HG02970 (cell line): ENCODE measurements around the gene CD4.
"Not testable (repeated sequence)": the region's sequence is repeated elsewhere in the genome, so short reads cannot be mapped to it uniquely, and the experiment has no call there.

Experiments
- ATAC-seq: cut with Tn5 transposase; IDR thresholded peaks from one replicate; pipeline ENCODE4 v1.9.1; 2021; ENCODE audit warnings: mild to moderate bottlenecking, moderate library complexity, moderate number of reproducible peaks; ENCODE audit not compliant: unreplicated experiment, low FRiP score

CD4 gene

DNA sequence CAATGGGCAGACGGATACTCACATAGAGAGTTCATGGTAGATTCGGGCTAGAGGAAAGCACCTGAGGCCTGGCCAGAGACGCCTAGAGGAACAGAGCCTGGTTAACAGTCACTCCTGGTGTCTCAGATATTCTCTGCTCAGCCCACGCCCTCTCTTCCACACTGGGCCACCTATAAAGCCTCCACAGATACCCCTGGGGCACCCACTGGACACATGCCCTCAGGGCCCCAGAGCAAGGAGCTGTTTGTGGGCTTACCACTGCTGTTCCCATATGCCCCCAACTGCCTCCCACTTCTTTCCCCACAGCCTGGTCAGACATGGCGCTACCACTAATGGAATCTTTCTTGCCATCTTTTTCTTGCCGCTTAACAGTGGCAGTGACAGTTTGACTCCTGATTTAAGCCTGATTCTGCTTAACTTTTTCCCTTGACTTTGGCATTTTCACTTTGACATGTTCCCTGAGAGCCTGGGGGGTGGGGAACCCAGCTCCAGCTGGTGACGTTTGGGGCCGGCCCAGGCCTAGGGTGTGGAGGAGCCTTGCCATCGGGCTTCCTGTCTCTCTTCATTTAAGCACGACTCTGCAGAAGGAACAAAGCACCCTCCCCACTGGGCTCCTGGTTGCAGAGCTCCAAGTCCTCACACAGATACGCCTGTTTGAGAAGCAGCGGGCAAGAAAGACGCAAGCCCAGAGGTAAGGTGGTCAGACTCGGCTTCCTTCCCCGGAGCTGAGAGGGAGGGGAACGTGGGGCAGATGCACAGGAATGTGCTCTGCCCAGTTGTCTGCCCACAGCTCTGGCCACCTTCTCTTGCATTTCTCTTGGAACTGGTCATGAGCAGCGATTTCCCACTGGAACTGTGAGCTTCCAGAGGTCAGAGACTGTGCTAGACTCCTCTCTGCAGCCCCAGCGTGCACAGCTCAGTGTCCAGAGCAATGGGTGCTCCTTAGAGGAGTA, at the start of gene CD4:
CD4 (plus strand) TSS at position 557 of the 953 bp plus-strand sequence. CDS start 10,611 bp downstream, outside the sequence.
- no peak for ATAC-seq

DNA sequence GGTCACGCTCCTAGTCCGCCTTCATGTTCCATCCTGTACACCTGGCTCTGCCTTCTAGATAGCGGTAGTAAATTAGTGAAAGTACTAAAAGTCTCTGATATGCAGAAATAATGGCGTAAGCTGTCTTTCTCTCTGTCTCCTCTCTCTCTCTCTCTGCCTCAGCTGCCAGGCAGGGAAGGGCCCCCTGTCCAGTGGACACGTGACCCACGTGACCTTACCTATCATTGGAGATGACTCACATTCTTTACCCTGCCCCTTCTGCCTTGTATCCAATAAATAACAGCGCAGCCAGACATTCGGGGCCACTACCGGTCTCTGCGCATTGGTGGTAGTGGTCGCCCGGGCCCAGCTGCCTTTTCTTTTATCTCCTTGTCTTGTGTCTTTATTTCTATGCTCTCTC, 47.2 kb upstream of the CD4 start:
- not testable (repeated sequence) for ATAC-seq

DNA sequence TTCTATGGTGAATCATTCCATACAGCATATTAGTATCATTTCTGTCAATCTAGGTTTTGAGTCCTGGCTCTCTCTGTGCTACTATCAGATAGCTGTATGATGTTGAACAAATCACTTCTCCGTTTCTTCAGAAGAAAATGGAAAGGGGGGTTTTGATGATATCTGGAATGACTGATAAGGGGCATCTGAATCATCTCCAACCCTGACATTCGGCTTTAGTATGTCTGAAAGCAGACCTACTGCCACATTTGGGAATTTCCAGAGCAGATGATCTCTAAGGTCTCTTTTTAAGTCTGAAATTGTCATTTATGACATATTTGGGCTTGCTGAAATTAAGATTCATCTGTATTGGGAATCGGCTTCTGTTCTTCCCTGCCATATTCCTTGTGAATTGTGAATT, 46.5 kb upstream of the CD4 start:
- no peak for ATAC-seq

DNA sequence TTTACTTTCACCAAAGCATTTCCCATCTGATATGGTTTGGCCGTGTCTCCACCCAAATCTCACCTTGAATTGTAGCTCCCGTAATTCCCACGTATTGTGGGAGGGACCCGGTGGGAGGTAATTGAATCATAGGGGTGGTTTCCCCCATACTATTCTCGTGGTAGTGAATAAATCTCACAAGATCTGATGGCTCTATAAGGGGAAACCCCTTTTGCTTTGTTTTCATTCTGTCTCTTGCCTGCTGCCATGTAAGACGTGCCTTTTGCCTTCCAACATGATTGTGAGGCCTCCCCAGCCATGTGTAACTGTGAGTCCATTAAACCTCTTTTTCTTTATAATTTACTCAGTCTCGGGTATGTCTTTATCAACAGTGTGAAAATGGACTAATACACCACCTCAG, 46.0 kb upstream of the CD4 start:
- ATAC-seq = not testable (repeated sequence)

DNA sequence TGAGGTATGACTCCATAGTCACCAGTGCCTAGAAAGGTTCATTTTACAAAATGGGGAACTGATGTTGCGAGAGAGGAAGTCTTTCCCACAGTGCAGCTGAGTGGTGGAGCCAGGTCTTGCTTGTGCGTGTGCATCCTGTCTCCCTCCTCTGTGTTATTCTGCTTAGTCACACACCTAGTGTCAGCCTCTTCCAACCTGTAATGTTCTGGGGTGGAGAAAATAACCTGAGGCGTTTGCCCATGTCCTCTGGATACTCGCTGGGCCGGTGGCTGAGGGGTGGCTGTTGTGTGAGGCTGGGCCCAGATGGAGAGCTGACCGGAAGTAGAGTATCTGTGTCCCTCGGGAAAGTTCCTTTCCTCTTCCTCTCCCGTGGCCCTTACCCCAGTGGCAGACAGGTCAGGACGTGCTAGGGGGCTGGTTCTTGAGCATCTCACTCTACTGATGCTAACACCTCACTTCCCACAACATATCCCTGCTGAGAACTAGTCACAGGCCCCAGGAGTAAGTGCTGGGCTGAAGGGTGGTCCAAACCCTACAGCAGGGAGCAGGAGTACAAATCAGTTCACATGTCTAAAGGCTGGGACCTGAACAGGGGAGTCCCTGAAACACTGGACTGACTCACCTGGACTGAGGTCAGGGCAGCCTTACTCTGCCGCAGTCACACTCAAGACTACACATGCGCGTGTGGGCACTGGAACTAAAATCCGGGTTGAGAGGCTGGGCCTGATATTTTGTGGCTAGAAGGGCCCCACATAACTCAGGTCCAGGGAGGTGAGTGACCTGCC, 43.4 kb upstream of the CD4 start:
- no peak for ATAC-seq

DNA sequence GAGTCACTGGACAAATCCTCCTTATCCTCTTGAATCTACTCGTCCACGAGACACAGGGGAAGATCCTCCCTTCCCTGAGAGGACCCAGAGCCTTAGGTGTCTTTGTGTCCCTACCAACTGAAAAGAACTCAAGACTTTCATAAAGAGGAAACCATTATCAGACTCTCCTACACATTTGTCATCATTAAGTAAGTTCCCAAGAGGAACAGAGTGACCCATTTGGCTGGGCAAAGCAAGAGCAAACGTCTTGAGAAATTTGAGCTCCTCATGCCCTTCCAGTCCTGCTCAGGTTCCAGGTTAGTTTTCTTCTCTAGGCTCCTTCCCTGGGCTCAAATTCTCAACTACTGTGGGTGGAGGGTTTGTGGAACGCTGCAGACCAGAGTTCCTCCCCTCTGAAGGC, 42.1 kb upstream of the CD4 start:
- ATAC-seq = no peak

DNA sequence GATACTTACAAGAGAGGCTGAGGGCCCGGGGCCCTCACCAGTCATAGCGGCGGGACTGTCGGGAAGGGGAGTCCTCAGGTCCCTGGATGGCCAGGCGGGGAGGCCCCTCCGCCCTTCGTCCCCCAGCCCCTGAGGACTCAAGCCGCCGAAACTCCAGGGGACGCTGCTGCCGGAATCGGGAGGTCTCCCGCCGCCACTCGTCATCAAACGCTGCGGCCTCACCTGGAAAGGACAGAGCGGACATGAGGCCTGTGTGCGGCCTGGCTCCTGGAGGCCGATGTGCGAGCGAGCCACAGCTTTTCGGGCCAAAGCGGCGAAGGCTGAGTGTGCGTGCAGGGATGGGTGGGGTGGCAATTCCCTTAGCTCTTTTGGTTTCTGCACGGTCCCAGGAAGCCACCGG, 40.6 kb upstream of the CD4 start:
- ATAC-seq = no peak

DNA sequence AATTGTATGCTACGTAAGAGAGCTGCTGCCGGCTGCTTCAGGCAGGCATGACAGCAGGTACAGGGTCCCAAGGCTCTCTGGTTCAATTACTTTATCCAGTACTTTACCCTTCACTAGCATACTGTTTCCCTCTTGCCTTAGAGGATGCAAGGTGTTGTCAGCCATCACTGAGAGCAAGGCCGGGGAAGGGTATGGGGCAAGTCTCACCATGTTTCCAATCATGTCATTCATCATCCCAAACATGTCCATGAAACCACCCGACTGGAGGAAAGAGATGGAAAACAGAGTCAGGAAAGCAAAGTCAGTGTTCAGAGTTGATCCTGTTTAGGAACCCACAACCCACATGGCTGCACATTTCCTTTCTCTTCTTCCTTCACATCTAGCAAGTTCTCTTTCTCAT, 38.8 kb upstream of the CD4 start:
- no peak for ATAC-seq

DNA sequence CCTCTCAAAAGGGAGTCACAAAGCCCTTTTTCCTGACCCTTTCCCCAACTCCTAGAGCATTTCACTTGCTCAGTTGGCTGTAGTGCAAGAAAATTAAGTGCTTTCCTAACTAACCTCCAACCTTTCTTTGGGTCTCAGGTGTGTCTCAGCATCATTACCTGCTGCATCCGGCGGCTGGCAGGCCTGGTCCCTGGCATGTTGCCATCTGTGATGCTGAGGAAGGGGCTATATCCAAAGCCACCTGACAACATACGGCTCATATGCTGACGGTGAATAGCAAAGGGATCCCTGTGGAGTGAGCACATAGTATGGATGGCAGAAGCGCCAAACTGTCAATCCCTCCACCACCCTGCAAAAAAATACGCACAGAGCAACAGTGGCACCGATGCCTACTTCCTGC, 37.6 kb upstream of the CD4 start:
- ATAC-seq = no peak

DNA sequence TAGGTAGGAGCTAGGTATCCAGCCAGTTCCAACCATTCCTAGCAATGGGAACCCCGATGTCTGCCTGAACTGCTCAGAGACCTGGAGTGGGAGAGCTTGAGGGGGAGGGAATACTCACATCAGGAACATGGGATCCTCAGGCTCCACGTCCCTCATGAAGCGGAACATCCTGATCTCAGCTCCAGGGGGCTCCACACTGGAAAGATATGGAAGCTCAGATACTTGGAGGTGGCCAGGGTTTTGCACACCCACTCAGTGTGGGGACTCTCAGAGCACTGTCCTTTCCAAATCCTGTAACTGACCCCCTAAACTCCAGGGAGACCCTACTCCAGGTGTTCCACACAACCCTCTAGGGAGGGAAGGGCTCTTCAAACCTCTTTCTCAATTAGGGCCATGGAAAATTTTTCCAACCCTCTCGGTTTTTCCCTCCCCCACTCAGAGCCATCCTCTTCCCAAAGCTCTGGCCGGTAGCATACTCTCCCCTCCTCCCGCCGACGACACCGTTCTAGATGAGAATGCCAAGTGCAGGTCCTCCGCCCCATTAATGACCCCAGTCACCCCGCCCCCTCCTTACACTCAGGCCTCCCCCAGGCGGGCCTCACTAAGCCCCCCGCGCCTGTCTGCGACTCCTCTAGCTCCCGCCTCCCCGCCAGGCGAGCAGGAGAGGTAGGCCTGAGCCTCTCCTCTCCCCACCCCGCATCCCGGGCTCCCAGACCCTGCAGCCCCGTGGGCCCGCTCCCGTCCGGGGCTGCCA, 37.0 kb upstream of the CD4 start:
- no peak for ATAC-seq

DNA sequence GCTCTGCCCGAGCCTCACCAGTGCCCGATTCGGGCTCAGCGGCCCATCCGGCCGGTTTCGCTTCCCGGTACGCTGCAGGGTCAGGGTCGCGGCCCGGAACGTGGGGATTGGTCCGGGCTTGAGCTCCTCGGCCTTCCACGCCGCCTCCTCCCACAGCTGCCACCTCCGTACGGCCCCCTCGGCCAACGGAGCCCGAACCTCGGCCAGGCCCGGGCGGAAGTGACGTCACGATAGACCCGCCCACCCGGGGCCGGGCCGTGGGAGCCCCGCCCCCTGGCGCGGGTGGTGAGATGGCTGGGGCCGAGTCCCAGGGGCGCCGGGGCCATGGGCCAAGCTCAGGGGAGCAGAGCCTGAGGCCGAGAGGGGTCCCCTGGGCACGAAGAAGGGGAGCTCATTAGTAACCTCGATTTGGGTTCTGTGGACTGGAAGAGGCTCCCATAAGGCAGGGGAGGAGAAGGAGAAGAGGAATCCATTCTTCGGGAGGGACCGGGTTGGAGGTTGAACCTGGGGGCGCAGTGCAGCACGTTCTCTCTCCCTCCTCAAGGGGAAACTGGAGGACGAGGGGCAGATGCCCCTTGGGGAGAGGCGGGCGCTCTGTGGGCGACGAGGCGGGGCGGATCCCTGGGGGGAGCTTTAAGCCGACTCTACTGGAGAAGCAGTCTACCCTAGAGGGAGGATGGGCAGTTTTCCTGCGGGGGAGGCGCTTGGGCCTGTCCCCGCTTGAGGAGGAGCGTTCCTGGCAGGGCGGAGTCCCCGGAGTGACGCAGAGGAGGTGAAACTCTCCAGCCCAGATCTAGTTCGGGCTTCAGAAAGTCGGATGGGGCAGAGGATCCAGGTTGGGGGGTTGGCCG, 36.2 kb upstream of the CD4 start, which contains the start of gene MLF2:
MLF2 (minus strand) TSS at position 221 of the 851 bp plus-strand sequence. CDS start 807 bp downstream, outside the sequence.
- peak; percentile 89 for ATAC-seq

DNA sequence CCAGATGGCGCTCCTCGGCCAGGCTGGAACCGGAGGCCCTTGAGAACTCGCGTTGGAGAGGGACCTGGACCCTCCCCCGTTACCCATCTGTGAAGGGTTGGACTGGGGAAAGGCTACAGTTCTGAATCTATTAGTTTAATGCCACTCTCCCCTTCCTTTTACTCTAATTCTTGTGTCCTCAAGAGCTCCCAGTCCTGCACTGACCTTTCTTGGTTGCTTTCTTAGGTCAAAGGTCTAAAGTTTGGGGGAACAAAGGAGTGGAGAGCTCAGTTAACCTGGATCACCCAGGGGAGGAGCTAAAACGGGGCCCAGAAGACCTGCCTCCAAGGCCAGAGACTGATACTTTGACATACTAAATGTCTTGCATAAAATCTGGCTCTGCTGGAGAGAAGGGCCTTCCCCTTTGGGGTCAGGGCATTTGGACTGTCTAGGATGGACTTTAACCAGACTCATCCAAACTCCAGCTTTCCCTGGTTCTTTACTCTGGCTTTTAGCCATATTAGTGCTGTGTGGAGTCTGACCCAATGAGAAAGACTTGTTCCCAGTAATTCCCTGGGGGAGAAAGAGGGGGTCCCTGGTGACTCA, 35.5 kb upstream of the CD4 start:
- ATAC-seq = no peak

DNA sequence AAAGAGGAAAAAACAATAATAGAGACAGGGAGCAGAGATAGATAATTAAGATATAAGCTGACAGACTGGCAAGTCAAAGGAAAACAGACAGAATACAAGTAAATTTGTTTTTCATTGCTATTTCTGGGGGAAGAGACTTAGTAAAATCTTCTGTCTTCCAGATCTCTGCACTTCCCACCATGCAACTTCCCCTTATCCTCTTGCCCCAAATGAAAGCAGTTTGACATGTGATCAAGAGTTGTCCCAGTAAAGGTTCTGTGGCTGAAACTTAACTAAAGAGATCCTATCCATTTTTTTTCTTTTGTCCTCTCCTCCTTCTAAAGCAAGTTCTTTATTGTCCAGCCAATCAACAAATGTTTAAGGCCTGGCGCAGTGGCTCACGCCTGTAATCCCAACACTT, 34.9 kb upstream of the CD4 start:
- ATAC-seq = no peak

DNA sequence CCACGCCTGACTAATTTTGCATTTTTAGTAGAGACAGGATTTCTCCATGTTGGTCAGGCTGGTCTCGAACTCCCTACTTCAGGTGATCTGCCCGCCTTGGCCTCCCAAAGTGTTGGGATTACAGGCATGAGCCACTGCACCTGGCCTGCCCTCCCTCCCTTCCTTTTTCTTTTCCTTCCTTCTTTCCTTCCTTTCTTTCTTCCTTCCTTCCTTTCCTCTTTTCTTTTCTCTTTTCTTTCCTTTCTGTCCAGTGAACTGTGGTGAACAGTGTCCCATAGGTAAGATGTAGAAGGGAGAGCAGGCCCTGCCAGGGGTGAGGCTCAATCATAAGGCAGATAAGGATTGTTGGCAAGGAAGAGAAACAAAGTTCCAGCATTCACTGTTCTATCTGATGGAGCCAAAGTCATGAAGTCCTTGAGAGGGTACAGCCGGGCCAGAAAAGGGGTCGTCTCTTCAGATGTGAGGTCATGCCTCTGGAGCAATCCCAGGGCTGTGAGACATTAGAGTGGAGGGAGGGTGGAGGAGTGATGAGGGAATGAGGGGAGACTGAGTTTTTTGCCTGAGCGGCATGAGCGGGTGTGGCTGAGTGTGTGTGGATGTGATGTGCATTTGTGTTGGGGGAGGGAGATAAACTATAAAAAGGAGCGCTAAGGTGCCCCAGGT, 32.2 kb upstream of the CD4 start:
- ATAC-seq = no peak

DNA sequence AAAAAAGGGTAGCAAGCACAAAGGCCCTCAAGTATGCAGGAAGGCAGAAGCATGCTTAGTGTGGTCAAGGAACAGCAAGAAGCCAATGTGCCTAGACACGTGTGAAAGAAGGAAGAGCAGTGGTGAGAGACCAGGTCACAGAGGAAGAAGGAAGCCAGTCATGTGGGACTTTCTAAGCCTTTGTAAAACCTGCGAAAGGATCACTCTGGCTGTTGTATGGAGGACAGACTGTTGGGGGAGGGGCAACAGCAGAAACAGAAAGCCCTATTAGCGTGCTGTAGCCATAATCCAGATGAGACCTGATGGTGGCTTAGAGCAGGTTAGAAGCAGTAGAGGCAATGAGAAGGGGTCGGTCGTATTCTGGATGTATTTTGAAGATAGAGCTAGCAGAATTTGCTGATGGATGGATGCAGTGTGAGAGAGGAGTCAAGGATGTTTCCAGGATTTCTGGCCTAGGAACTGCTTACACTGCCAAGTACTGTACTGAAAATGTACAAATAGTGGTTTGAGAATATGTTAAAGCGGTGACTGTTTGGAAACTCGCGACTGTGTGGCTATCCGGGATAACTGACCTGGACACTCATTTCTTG, 30.7 kb upstream of the CD4 start:
- ATAC-seq = no peak

DNA sequence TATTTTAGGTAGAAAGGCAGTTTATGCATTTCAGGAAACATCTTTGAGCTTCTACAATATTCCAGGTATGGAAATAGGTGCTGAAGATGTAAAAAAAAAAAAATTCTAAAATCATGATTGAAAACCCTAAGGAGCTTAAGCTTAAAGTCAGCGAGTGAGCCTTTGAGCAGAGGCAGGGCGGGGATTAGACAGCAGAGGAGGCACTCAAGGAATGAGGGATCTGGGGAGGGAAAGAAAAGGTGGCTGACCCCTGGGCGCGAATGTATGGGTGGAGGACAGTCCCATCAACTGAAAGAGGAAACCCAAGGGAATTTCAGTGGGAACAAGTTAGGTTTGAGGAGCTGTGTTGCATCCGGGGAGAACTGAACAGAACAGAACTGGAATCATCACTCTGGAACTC, 29.6 kb upstream of the CD4 start:
- ATAC-seq = no peak

DNA sequence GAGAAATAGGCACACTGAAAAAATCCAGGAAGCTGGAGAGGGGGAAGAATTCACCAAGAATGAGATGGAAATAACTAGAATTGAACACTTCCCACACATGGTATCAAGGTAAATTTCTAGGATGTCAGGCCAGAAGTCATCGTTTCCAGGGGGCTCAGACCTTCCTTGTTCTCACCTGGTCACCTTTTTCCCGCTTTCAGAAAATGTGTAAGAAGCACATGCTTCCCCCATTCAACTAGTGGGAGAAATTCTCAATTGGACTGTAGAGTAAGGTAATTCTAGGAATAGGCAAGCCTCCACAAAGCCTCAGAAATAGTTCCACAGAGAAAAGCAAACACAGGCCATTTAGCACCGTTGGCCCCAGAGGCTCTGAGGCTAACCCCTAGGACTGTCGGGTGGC, 25.9 kb upstream of the CD4 start:
- ATAC-seq = no peak

DNA sequence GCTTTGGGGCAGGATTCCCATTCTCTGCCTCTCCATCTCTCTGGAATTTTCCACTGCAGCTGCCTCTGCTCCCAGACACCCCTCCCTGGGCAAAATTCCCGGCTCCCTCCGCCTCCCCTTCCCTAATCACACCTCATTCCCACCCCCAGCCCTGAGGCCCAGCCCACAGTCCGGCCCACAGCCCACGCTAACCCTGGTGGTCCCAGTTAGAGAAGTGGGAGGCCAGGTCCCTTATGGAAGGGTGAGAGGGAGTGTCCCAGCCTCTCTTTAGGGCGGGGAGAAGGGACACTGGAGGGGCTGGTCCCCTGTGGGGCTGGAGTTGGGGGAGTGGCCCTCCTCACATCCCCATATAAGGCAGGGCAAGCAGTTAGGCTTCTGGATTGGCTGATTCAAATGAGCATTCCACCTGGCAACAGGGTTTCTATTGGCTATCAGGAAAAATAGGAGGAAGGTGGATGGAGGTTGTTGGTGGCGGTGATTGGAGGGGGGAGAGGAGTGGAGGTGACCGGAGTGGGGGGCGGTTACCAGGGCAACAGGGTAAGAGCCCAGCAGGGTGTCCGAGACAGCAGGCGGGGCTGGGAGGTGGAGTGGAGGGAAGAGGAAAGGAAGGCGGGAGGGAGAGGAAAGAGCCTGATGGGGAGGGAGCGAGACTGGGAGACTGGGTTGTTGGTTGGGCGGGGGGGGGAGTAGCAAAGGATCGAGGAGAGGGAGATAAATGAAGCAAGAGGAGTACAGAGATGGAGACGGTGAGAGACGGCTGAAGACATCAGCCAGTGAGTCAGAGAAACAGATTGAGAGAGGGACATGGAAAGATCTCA, 25.1 kb upstream of the CD4 start:
- ATAC-seq = peak; percentile 46
